GM12878 (cell line): ENCODE data around the gene BTG1. TPM values are rescaled to one million over a fixed set of nuclear protein-coding genes. Genes with fewer than 3 reads are reported as not detected.

Source experiments
- BHLHE40 ChIP-seq, 2 experiments: fragments of 450-650 bp in 1 of 2; IDR thresholded peaks; 2 replicates each; pipeline ENCODE4 v1.6.1; 2011 to 2017; ENCODE audit warnings: low read depth in 2 of 2, borderline replicate concordance in 1 of 2, improper control_type of control experiment in 1 of 2, low read length in 1 of 2, mild to moderate bottlenecking in 1 of 2
- CREB1 ChIP-seq: IDR thresholded peaks from 2 replicates; pipeline ENCODE4 v1.6.1; 2012; ENCODE audit warnings: low read depth, mild to moderate bottlenecking, inconsistent platforms
- EZH2 ChIP-seq: IDR thresholded peaks from 2 replicates; pipeline ENCODE4 v1.6.1; 2012; ENCODE audit warnings: low read depth, mild to moderate bottlenecking, control low read depth, inconsistent platforms, low read length, borderline replicate concordance; ENCODE audit not compliant: control insufficient read depth
- FOXK2 ChIP-seq: fragments of 450-650 bp; IDR thresholded peaks from 2 replicates; pipeline ENCODE4 v1.6.1; 2017; ENCODE audit warnings: mild to moderate bottlenecking, moderate library complexity
- HDAC2 ChIP-seq: fragments of 200-600 bp; sonication (generic); IDR thresholded peaks from 2 replicates; pipeline ENCODE4 v1.6.1; 2017
- JUNB ChIP-seq: IDR thresholded peaks from 2 replicates; pipeline ENCODE4 v1.6.1; 2016; ENCODE audit warnings: antibody characterized with exemption, mild to moderate bottlenecking
- MAX ChIP-seq: IDR thresholded peaks from 2 replicates; pipeline ENCODE4 v1.6.1; 2012; ENCODE audit warnings: low read depth, low read length, improper control_type of control experiment
- MTA3 ChIP-seq: IDR thresholded peaks from 2 replicates; pipeline ENCODE4 v1.6.1; 2012; ENCODE audit warnings: low read length, inconsistent platforms, borderline replicate concordance
- MYB ChIP-seq: fragments of 150-350 bp; IDR thresholded peaks from 2 replicates; pipeline ENCODE4 v1.6.1; 2014; ENCODE audit warnings: mild to moderate bottlenecking, low read depth, low read length, borderline replicate concordance
- SIN3A ChIP-seq: IDR thresholded peaks from 2 replicates; pipeline ENCODE4 v1.6.1; 2012; ENCODE audit warnings: low read depth, low read length, improper control_type of control experiment
- SMC3 ChIP-seq: IDR thresholded peaks from 2 replicates; pipeline ENCODE4 v1.6.1; 2011; ENCODE audit warnings: low read length, improper control_type of control experiment, borderline replicate concordance
- TCF7 ChIP-seq: IDR thresholded peaks from 2 replicates; pipeline ENCODE4 v1.6.1; 2014; ENCODE audit warnings: antibody characterized with exemption, borderline replicate concordance
- ZNF592 ChIP-seq: fragments of 450-650 bp; IDR thresholded peaks from 2 replicates; pipeline ENCODE4 v1.6.1; 2017; ENCODE audit warnings: mild to moderate bottlenecking, moderate library complexity
- polyA plus RNA-seq, 11 experiments: library from polyadenylated mRNA; depleted of rRNA in 4 of 11; unstranded in 6 of 11; stranded (reverse) in 5 of 11; fragments of >200 nt; fragmentation: Nextera tagmentation in 4 of 11; fragmentation: Illumina TruSeq in 1 of 11; extraction: Ambion mirVana in 4 of 11; extraction: Trizol in 1 of 11; gene quantifications; 1 replicate in 1 of 11; 2 replicates in 10 of 11; pipeline versions ENCODE4 v1.2.1 to v1.2.3, GENCODE V29; 2011 to 2016; ENCODE audit warnings: inconsistent platforms in 2 of 11, missing spikeins in 2 of 11, low read depth in 1 of 11
- total RNA-seq, 4 experiments: library from RNA; depleted of rRNA in 3 of 4; stranded (reverse); fragments of >200 nt in 3 of 4; fragmentation: Illumina TruSeq in 1 of 4; extraction: Trizol in 1 of 4; gene quantifications; 2 replicates each; pipeline versions ENCODE4 v1.2.1 to v1.2.3, GENCODE V29; 2013 to 2021

Gene BTG1
- total and polyA plus RNA-seq, 10 of the 15 experiments (the other 5 are each of a cell fraction or from before 2014, with no cell fraction given), result 23.7 to 194 (median 56.4) TPM

GRCh38 chr12:92188517-92189188 lies 43.0 kb upstream of the BTG1 start (continued):
- no peak for TF ChIP-seq ZNF592
- no peak for TF ChIP-seq FOXK2
- TF ChIP-seq MAX, result no peak
- no peak for TF ChIP-seq SIN3A
- TF ChIP-seq HDAC2, result no peak
- no peak for TF ChIP-seq EZH2
- TF ChIP-seq BHLHE40 (IDR thresholded peaks at IDR 0.05; ENCODE audit: borderline replicate concordance in 1 of 2, low read depth in 2 of 2, low read length in 1 of 2), result no peak
- TF ChIP-seq MTA3, result no peak
- no peak for TF ChIP-seq TCF7
- no peak for TF ChIP-seq CREB1
- no peak for TF ChIP-seq MYB
- no peak for TF ChIP-seq SMC3
- TF ChIP-seq JUNB, result no peak
